Retinal pigment epithelial cell (primary cell): Measurements from ENCODE around the gene IL24.

Experiments used
- DNase-seq: peaks from one replicate; pipeline ENCODE4 v3.0.0-alpha.2; 2010; ENCODE audit warnings: low read depth
- H3K4me3 ChIP-seq: 2 replicates; pipeline ENCODE4 v1.5.1; 2011; ENCODE audit warnings: mild to moderate bottlenecking, low read length, control low read depth, moderate library complexity
- CTCF ChIP-seq: conservative IDR thresholded peaks from 2 replicates; pipeline ENCODE4 v1.5.1; 2011; ENCODE audit warnings: low read depth, low read length, control low read depth, inconsistent platforms

Gene IL24

GRCh38 chr1:206953626-206954025 is 56.4 kb downstream of the IL24 start:
- no peak for TF ChIP-seq CTCF
- H3K4me3 ChIP-seq = no peak overlapping the region
- DNase-seq = no peak
